B cell (primary cell): ENCODE results near the gene AFDN. TPM values are rescaled to one million over a fixed set of nuclear protein-coding genes. Genes with fewer than 3 reads are reported as not detected.

ENCODE experiments used
- ATAC-seq: fragments of 200-7000 bp; cut with Tn5 transposase; one replicate; pipeline ENCODE4 v1.10.0; 2021; ENCODE audit warnings: low read depth, mild to moderate bottlenecking, moderate number of reproducible peaks, moderate library complexity
- CTCF ChIA-PET: fragments of 350-600 bp; sonication (Branson Sonifier 250); formaldehyde crosslinking; loops from one replicate; lab custom pipeline; 2021; ENCODE audit warnings: antibody characterized with exemption, inconsistent platforms; lab: Charles Lee
- POLR2A ChIA-PET: fragments of 350-600 bp; sonication (Branson Sonifier 250); formaldehyde crosslinking; loops from one replicate; lab custom pipeline; 2021; ENCODE audit warnings: antibody characterized with exemption; lab: Charles Lee
- DNase-seq: peaks from one replicate; pipeline ENCODE4 v3.0.0; 2013
- H2AFZ ChIP-seq: 2 replicates; pipeline ENCODE4 v1.6.1; 2012; ENCODE audit warnings: mild to moderate bottlenecking, low read depth, low read length; ENCODE audit not compliant: insufficient read depth, poor library complexity, severe bottlenecking
- H3K27ac ChIP-seq, 2 donors: 1 replicate in 1 of 2; 2 replicates in 1 of 2; pipeline ENCODE4 v1.5.1; 2012 to 2013; ENCODE audit warnings: low read length in 2 of 2, mild to moderate bottlenecking in 2 of 2, moderate library complexity in 1 of 2
- H3K27me3 ChIP-seq, 4 experiments: fragments of 200-600 bp in 1 of 4; sonication (generic) in 1 of 4; replicated peaks in 1 of 4; 1 replicate in 2 of 4; 2 replicates in 2 of 4; pipeline versions ENCODE4 v1.6.1 to v1.7.0; 2013 to 2016; ENCODE audit warnings: low read length in 3 of 4, mild to moderate bottlenecking in 2 of 4, mixed read lengths in 1 of 4, moderate library complexity in 1 of 4; ENCODE audit not compliant: insufficient read depth in 4 of 4, control insufficient read depth in 3 of 4; ENCODE audit errors: control extremely low read depth in 1 of 4
- H3K36me3 ChIP-seq, 2 experiments: replicated peaks in 1 of 2; 1 replicate in 1 of 2; 2 replicates in 1 of 2; pipeline versions ENCODE4 v1.6.1 to v1.7.1; 2013; ENCODE audit warnings: low read length in 1 of 2; ENCODE audit not compliant: insufficient read depth in 2 of 2, control insufficient read depth in 1 of 2; ENCODE audit errors: control extremely low read depth in 1 of 2, extremely low read depth in 1 of 2
- H3K4me1 ChIP-seq, 2 donors: fragments of 200-600 bp in 1 of 2; sonication (generic) in 1 of 2; 1 replicate in 1 of 2; 2 replicates in 1 of 2; pipeline versions ENCODE4 v1.5.1 to v1.6.1; 2013 to 2017; ENCODE audit warnings: low read length in 2 of 2; ENCODE audit not compliant: control insufficient read depth in 2 of 2, insufficient read depth in 2 of 2
- H3K4me2 ChIP-seq: replicated peaks from 2 replicates; pipeline ENCODE3; 2012; ENCODE audit warnings: mild to moderate bottlenecking, low read depth, low read length; ENCODE audit not compliant: poor library complexity, severe bottlenecking
- H3K4me3 ChIP-seq, 5 experiments: fragments of 200-600 bp in 1 of 5; sonication (generic) in 1 of 5; 1 replicate in 3 of 5; 2 replicates in 2 of 5; pipeline versions ENCODE4 v1.5.1 to v1.7.0; 2011 to 2016; ENCODE audit warnings: low read length in 4 of 5, mild to moderate bottlenecking in 4 of 5, low read depth in 2 of 5, control low read depth in 1 of 5, moderate library complexity in 1 of 5; ENCODE audit not compliant: insufficient read depth in 1 of 5; ENCODE audit errors: control extremely low read depth in 1 of 5, extremely low read depth in 1 of 5
- H3K79me2 ChIP-seq: fragments of 200-600 bp; sonication (generic); one replicate; pipeline ENCODE4 v1.6.0; 2016; ENCODE audit warnings: low read length; ENCODE audit not compliant: control insufficient read depth, insufficient read depth
- H3K9ac ChIP-seq: fragments of 200-600 bp; sonication (generic); 2 replicates; pipeline ENCODE4 v1.6.1; 2017; ENCODE audit warnings: mild to moderate bottlenecking, low read length, moderate library complexity
- H3K9me3 ChIP-seq, 3 donors: one replicate each; pipeline versions ENCODE4 v1.6.1 to v1.7.1; 2013; ENCODE audit warnings: low read length in 2 of 3; ENCODE audit not compliant: control insufficient read depth in 2 of 3, insufficient read depth in 1 of 3; ENCODE audit errors: control extremely low read depth in 1 of 3
- H4K20me1 ChIP-seq: 2 replicates; pipeline ENCODE4 v1.6.0; 2012; ENCODE audit warnings: mild to moderate bottlenecking, low read length; ENCODE audit not compliant: insufficient read depth, control insufficient read depth, poor library complexity, severe bottlenecking
- H3K27ac Mint-ChIP-seq: one replicate; pipeline ENCODE4 v1.8.0; 2021; ENCODE audit warnings: mixed read lengths
- H3K27me3 Mint-ChIP-seq: one replicate; pipeline ENCODE4 v1.8.0; 2021; ENCODE audit warnings: mixed read lengths
- H3K4me1 Mint-ChIP-seq: one replicate; pipeline ENCODE4 v1.8.0; 2021; ENCODE audit warnings: mixed read lengths
- H3K4me3 Mint-ChIP-seq: one replicate; pipeline ENCODE4 v1.8.0; 2021; ENCODE audit warnings: mixed read lengths
- H3K9me3 Mint-ChIP-seq: one replicate; pipeline ENCODE4 v1.8.0; 2022; ENCODE audit warnings: mixed read lengths; ENCODE audit not compliant: insufficient read depth
- EZH2 ChIP-seq: IDR thresholded peaks from 2 replicates; pipeline ENCODE4 v1.6.1; 2012; ENCODE audit warnings: borderline replicate concordance, low read depth, mild to moderate bottlenecking, moderate library complexity, low read length; ENCODE audit not compliant: insufficient read depth, poor library complexity, severe bottlenecking
- WGBS: methylation state at CpG from one replicate; pipeline ENCODE4 v1.1.5; 2013; ENCODE audit warnings: missing lambda C conversion rate; ENCODE audit not compliant: insufficient coverage; 5-methylcytosine and 5-hydroxymethylcytosine counted together
- intact Hi-C: fragments of 100-400 bp; cut with micrococcal nuclease; formaldehyde crosslinking; loops from one replicate; pipeline ENCODE4 v1.10.0; 2022
- polyA plus RNA-seq: library from polyadenylated mRNA; depleted of rRNA; stranded (reverse); fragments of >200 nt; gene quantifications from 2 replicates; pipeline ENCODE4 v1.2.3, GENCODE V29; 2012
- total RNA-seq, 2 donors: library from RNA; stranded (reverse); fragments of 120-200 nt in 1 of 2; gene quantifications; 1 replicate in 1 of 2; 2 replicates in 1 of 2; pipeline versions ENCODE4 v1.2.3 to v1.2.4, GENCODE V29; 2013 to 2022
- TF ChIP-seq, protein P1 (sequence below): fragments of 200-600 bp; IDR thresholded peaks from one replicate; pipeline ENCODE4 v1.8.0; 2022; ENCODE audit warnings: antibody characterized with exemption, mild to moderate bottlenecking

The AFDN gene
- total and polyA plus RNA-seq, 2 donors (not counting 1 experiment from before 2014, with no cell fraction given): 15.4 to 70.5 TPM

GRCh38 chr6:167988154-167988495 is 161.4 kb downstream of the AFDN start:
- DNase-seq (no peak), ATAC-seq (no peak)
- no peaks in the 10 kb centered on the region for H3K79me2 ChIP-seq
- H3K4me2 ChIP-seq: no peak overlapping the region
- no peaks in the 10 kb centered on the region for H3K4me1 ChIP-seq
- H3K27me3 ChIP-seq: no peaks in the 10 kb centered on the region
- WGBS: 77% methylated on average over 2 of the region's 5 CpGs
- H3K4me1 Mint-ChIP-seq: no peaks in the 10 kb centered on the region
- no peak overlapping the region for H3K4me3 ChIP-seq
- TF ChIP-seq, protein P1, sequence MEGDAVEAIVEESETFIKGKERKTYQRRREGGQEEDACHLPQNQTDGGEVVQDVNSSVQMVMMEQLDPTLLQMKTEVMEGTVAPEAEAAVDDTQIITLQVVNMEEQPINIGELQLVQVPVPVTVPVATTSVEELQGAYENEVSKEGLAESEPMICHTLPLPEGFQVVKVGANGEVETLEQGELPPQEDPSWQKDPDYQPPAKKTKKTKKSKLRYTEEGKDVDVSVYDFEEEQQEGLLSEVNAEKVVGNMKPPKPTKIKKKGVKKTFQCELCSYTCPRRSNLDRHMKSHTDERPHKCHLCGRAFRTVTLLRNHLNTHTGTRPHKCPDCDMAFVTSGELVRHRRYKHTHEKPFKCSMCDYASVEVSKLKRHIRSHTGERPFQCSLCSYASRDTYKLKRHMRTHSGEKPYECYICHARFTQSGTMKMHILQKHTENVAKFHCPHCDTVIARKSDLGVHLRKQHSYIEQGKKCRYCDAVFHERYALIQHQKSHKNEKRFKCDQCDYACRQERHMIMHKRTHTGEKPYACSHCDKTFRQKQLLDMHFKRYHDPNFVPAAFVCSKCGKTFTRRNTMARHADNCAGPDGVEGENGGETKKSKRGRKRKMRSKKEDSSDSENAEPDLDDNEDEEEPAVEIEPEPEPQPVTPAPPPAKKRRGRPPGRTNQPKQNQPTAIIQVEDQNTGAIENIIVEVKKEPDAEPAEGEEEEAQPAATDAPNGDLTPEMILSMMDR: no peak
- no peak for TF ChIP-seq EZH2
- H3K27me3 Mint-ChIP-seq: no peaks in the 10 kb centered on the region
- POLR2A ChIA-PET: no interaction called here
- H3K9ac ChIP-seq: no peak overlapping the region
- CTCF ChIA-PET: no interaction called here
- H3K27ac ChIP-seq: no peak overlapping the region
- H3K9me3 Mint-ChIP-seq: no peaks in the 10 kb centered on the region
- no peak overlapping the region for H3K4me3 Mint-ChIP-seq
- H3K9me3 ChIP-seq: peaks cover 0 to 27% (median 0%) of the 10 kb centered on the region in 3 donors
- H4K20me1 ChIP-seq: no peaks in the 10 kb centered on the region
- no peak overlapping the region for H2AFZ ChIP-seq
- intact Hi-C loops: no loop called here
- H3K36me3 ChIP-seq: no peaks in the 10 kb centered on the region
- no peak overlapping the region for H3K27ac Mint-ChIP-seq

DNA sequence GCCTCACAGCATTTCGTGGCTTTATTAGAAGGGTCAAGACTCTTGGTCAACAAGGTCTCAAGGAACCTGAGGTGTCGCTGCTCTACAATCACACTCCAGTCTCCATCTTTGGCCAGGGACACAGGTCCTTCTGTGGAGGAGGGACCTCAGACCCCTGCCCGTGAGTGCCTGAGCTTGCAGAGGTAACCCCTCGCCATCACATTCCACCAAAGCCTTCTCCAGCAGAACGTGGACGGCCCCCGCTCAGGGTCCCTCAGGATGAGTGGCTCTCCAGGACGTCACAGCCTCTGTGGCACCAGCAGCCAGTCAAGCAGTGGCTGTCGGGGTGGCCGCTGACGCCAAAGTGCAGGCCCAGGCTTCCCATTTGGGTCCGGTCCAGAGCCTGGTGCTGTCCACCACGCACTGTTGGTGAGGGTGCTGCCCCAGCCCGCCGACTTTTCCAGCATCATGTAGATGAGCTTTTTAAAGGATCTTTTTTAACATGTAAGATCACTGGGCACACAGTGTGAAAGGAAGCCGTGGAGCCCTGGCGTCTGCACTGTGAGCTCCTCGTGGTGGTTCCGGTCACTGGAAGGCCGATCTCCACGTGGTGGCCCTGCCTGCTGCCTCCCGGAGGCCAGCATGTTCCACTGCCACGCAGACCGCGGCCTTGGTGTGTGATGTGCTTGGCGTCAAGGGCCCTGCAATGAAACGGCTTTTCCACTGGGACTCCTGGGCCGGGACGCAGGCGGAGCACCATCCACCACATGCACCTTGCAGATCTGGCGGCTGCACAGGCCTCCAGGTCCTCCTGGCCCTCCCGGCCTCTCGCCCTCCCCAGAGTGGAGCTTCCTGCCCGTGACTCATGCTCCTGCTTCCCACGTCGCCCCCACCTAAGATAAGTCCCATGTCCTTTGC is 162.5 kb downstream of the AFDN start:
- ChIA-PET CTCF (no interaction called here), POLR2A (no interaction called here)
- no peak for TF ChIP-seq EZH2
- TF ChIP-seq, protein P1: no peak
- Histone ChIP-seq H3K9ac (no peak overlapping the region), H3K4me3 (no peak overlapping the region), H3K36me3 (no peaks in the 10 kb centered on the region), H3K79me2 (no peaks in the 10 kb centered on the region), H3K27me3 (no peaks in the 10 kb centered on the region), H3K4me2 (no peak overlapping the region), H4K20me1 (no peaks in the 10 kb centered on the region), H3K27ac (no peak overlapping the region), H3K4me1 (no peaks in the 10 kb centered on the region), H2AFZ (no peak overlapping the region), H3K9me3 (peaks cover 0 to 27% (median 0%) of the 10 kb centered on the region in 3 donors)
- ATAC-seq (no peak), DNase-seq (no peak)
- H3K27ac Mint-ChIP-seq: no peak overlapping the region
- no peaks in the 10 kb centered on the region for H3K4me1 Mint-ChIP-seq
- intact Hi-C loops: no loop called here
- no peaks in the 10 kb centered on the region for H3K27me3 Mint-ChIP-seq
- no peaks in the 10 kb centered on the region for H3K9me3 Mint-ChIP-seq
- 94% methylated on average over 35 of the region's 36 CpGs for WGBS
- no peak overlapping the region for H3K4me3 Mint-ChIP-seq
